ENCODE data around the gene BAIAP2. TPM values are rescaled to one million over a fixed set of nuclear protein-coding genes. Genes with fewer than 3 reads are reported as not detected.

Gene BAIAP2, protein sequence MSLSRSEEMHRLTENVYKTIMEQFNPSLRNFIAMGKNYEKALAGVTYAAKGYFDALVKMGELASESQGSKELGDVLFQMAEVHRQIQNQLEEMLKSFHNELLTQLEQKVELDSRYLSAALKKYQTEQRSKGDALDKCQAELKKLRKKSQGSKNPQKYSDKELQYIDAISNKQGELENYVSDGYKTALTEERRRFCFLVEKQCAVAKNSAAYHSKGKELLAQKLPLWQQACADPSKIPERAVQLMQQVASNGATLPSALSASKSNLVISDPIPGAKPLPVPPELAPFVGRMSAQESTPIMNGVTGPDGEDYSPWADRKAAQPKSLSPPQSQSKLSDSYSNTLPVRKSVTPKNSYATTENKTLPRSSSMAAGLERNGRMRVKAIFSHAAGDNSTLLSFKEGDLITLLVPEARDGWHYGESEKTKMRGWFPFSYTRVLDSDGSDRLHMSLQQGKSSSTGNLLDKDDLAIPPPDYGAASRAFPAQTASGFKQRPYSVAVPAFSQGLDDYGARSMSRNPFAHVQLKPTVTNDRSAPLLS
- polyA plus RNA-seq (2011; rRNA removed): 7.1 and 8.6 TPM in 2 replicates
- polyA plus RNA-seq (2012; cell fraction: cytosol; rRNA removed): 15.7 and 21.3 TPM in 2 replicates
- polyA plus RNA-seq (2012; cell fraction: nucleus; rRNA removed): 44.2 and 62.0 TPM in 2 replicates
- polyA plus RNA-seq (2017; fragmentation: RNase III; extraction: RNeasy Plus Mini Kit Qiagen cat#74134 plus additional on column Dnase treatment): 23.9 to 30.4 TPM (median 27.5 TPM) in 3 replicates
- polyA minus RNA-seq (2011; rRNA and poly(A)+ RNA removed): 9.4 and 10.6 TPM in 2 replicates

DNA sequence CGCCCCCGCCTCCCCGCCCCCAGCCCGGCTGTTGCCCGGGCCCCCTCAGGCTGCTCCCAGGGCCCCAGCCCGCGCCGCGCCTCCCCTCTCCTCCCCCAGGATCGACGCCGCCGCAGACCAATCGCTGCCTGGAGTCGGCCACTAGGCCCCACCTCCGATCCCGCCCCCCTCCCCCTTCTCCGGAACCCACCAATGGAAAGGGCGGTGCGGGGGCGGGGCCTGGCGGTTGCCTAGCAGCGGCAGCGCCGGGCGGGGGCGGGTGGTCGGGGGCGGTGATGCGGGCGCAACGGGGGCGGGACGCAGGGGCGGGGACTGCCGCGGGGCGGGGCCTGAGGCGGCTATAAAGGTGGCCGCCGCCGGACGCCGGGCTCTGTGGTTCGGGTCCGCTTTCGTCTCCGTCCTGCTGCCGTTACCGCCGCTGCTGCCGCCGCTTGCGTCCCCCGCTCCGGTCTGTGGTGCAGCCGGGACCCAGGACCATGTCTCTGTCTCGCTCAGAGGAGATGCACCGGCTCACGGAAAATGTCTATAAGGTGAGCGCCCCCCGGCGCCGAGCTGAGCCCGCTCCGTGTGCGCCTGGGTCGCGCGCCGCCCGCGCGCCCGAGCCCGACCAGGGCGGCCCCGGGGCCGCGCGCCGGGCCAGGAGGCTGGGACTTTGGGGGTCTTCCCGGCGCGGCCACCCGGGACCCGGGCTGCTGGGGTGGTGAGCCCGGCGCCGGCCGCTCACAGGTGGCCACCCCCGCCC lies at the start of gene BAIAP2:
Gene BAIAP2 (plus strand): TSS at position 373 of the 742 bp plus-strand sequence. CDS start 104 bp downstream, at position 477.
- Histone ChIP-seq H3K9me3 (no peaks in the 10 kb centered on the region), H3K4me1 (peaks cover 19% of the 10 kb centered on the region), H3K27ac (peak within 1 kb of the TSS; percentile 72 to 90), H3K4me3 (peak within 1 kb of the TSS; percentile 72), H3K4me2 (peak within 1 kb of the TSS; percentile 95)
- FAIRE-seq (no peak), DNase-seq (ENCODE audit: low read depth in 1 of 2, low spot score in 1 of 2) (peak; percentile 95 to 100), ATAC-seq (peak; percentile 73 to 88)
- 0% methylated on average over 6 of the region's 92 CpGs for WGBS (ENCODE audit: missing lambda C conversion rate)
- ChIA-PET POLR2A (interaction anchor here (0.7 to 1.4 kb wide), 7 partner anchors 9 to 188 kb away, joined by 3 to 9 read pairs (median 4); partner anchors contain the start of gene CEP131), CTCF (interaction anchor here (1.5 to 37.9 kb wide), 3 partner anchors 9 to 63 kb away, joined by 6 to 880 read pairs (median 33); no protein-coding TSS in a partner anchor)
- peak; percentile 77; the same call in 1 of the 2 replicates for TF ChIP-seq PHF8 (IDR thresholded peaks at IDR 0.05; ENCODE audit: borderline replicate concordance, low read depth)
- no peak for TF ChIP-seq ZFP36 (IDR thresholded peaks at IDR 0.05; ENCODE audit: borderline replicate concordance, partially characterized antibody)
- TF ChIP-seq POLR2AphosphoS2 (conservative IDR thresholded peaks at IDR 0.05; ENCODE audit: low read length): no peak
- TF ChIP-seq, protein P1, sequence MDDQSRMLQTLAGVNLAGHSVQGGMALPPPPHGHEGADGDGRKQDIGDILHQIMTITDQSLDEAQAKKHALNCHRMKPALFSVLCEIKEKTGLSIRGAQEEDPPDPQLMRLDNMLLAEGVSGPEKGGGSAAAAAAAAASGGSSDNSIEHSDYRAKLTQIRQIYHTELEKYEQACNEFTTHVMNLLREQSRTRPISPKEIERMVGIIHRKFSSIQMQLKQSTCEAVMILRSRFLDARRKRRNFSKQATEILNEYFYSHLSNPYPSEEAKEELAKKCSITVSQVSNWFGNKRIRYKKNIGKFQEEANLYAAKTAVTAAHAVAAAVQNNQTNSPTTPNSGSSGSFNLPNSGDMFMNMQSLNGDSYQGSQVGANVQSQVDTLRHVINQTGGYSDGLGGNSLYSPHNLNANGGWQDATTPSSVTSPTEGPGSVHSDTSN (IDR thresholded peaks at IDR 0.05): peak; percentile 95
- TF ChIP-seq TFCP2L1 (CRISPR knock-in tag; IDR thresholded peaks at IDR 0.05): peak; percentile 76; the same call in 1 of the 2 replicates
- TF ChIP-seq KDM1A (IDR thresholded peaks at IDR 0.05; ENCODE audit: low read depth): no peak
- peak in 1 of 2 experiments; percentile 98; a peak in 2 of 5 replicates for TF ChIP-seq JUN (IDR thresholded peaks at IDR 0.05)
- TF ChIP-seq, protein P2, sequence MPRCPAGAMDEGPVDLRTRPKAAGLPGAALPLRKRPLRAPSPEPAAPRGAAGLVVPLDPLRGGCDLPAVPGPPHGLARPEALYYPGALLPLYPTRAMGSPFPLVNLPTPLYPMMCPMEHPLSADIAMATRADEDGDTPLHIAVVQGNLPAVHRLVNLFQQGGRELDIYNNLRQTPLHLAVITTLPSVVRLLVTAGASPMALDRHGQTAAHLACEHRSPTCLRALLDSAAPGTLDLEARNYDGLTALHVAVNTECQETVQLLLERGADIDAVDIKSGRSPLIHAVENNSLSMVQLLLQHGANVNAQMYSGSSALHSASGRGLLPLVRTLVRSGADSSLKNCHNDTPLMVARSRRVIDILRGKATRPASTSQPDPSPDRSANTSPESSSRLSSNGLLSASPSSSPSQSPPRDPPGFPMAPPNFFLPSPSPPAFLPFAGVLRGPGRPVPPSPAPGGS (IDR thresholded peaks at IDR 0.05): peak; percentile 99
- TF ChIP-seq MYC (IDR thresholded peaks at IDR 0.05; ENCODE audit: borderline replicate concordance, low read length): no peak
- TF ChIP-seq, protein P3, sequence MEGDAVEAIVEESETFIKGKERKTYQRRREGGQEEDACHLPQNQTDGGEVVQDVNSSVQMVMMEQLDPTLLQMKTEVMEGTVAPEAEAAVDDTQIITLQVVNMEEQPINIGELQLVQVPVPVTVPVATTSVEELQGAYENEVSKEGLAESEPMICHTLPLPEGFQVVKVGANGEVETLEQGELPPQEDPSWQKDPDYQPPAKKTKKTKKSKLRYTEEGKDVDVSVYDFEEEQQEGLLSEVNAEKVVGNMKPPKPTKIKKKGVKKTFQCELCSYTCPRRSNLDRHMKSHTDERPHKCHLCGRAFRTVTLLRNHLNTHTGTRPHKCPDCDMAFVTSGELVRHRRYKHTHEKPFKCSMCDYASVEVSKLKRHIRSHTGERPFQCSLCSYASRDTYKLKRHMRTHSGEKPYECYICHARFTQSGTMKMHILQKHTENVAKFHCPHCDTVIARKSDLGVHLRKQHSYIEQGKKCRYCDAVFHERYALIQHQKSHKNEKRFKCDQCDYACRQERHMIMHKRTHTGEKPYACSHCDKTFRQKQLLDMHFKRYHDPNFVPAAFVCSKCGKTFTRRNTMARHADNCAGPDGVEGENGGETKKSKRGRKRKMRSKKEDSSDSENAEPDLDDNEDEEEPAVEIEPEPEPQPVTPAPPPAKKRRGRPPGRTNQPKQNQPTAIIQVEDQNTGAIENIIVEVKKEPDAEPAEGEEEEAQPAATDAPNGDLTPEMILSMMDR (IDR thresholded peaks at IDR 0.05): peak; percentile 36
- TF ChIP-seq SMC3 (IDR thresholded peaks at IDR 0.05): 0 out of 3 replicates have a peak, but pooled peaks have one; percentile 3
- TF ChIP-seq POLR2A (IDR thresholded peaks at IDR 0.05; ENCODE audit: low read length): peak; percentile 100

DNA sequence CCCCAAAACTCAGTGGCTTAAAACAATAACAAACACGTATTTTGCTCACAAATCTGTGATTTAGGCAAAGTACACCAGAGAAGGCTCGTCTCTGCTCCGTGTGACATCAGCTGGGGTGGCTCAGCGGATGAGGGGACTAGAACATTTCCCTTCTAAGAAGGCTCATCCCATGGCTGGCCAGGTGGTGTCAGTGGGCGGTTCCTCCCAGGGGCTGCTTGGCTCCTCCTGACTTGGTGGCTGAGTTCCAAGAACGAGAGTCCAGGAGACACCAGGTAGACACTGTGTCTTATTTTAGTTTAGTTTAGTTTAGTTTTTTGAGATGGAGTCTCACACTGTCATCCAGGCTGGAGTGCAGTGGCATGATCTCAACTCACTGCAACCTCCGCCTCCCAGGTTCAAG lies 48.9 kb upstream of the BAIAP2 start:
- peaks cover 9% of the 10 kb centered on the region; the same call in 2 of the 3 replicates for H3K4me1 ChIP-seq
- WGBS (ENCODE audit: missing lambda C conversion rate): 80% methylated on average over 7 of the region's 7 CpGs
- H3K4me3 ChIP-seq: no peak overlapping the region
- ATAC-seq (no peak), FAIRE-seq (no peak), DNase-seq (ENCODE audit: low read depth in 1 of 2, low spot score in 1 of 2) (no peak)
- H3K9me3 ChIP-seq: no peaks in the 10 kb centered on the region
- POLR2A ChIA-PET: no interaction called here
- CTCF ChIA-PET: interaction anchor here (0.6 to 4.2 kb wide), 5 partner anchors 15 to 559 kb away, joined by 4 to 20 read pairs (median 7); partner anchors contain the start of gene PVALEF
- H3K27ac ChIP-seq: no peak overlapping the region
- TF ChIP-seq MAZ (IDR thresholded peaks at IDR 0.05; ENCODE audit: borderline replicate concordance, low read depth, low read length) (no peak), NPAS2 (CRISPR knock-in tag; IDR thresholded peaks at IDR 0.05; ENCODE audit: borderline replicate concordance) (no peak), FOSB (CRISPR knock-in tag; IDR thresholded peaks at IDR 0.05) (no peak), ZSCAN20 (CRISPR knock-in tag; IDR thresholded peaks at IDR 0.05) (no peak), EHF (CRISPR knock-in tag; IDR thresholded peaks at IDR 0.05) (no peak), RCOR1 (IDR thresholded peaks at IDR 0.05; ENCODE audit: low read depth, low read length) (no peak), RAD21 (conservative IDR thresholded peaks at IDR 0.05 in 1 of 2, IDR thresholded peaks at IDR 0.05 in 1 of 2) (no peak), TP53 (CRISPR knock-in tag; IDR thresholded peaks at IDR 0.05) (no peak), PHF8 (IDR thresholded peaks at IDR 0.05; ENCODE audit: borderline replicate concordance, low read depth) (no peak), FOXS1 (CRISPR knock-in tag; IDR thresholded peaks at IDR 0.05) (no peak), CHD4 (IDR thresholded peaks at IDR 0.05; ENCODE audit: borderline replicate concordance) (no peak)
- TF ChIP-seq, protein P4, sequence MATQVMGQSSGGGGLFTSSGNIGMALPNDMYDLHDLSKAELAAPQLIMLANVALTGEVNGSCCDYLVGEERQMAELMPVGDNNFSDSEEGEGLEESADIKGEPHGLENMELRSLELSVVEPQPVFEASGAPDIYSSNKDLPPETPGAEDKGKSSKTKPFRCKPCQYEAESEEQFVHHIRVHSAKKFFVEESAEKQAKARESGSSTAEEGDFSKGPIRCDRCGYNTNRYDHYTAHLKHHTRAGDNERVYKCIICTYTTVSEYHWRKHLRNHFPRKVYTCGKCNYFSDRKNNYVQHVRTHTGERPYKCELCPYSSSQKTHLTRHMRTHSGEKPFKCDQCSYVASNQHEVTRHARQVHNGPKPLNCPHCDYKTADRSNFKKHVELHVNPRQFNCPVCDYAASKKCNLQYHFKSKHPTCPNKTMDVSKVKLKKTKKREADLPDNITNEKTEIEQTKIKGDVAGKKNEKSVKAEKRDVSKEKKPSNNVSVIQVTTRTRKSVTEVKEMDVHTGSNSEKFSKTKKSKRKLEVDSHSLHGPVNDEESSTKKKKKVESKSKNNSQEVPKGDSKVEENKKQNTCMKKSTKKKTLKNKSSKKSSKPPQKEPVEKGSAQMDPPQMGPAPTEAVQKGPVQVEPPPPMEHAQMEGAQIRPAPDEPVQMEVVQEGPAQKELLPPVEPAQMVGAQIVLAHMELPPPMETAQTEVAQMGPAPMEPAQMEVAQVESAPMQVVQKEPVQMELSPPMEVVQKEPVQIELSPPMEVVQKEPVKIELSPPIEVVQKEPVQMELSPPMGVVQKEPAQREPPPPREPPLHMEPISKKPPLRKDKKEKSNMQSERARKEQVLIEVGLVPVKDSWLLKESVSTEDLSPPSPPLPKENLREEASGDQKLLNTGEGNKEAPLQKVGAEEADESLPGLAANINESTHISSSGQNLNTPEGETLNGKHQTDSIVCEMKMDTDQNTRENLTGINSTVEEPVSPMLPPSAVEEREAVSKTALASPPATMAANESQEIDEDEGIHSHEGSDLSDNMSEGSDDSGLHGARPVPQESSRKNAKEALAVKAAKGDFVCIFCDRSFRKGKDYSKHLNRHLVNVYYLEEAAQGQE (IDR thresholded peaks at IDR 0.05): no peak
- H3K4me2 ChIP-seq: no peak overlapping the region

Measured in A549 (cell line).